Measurements from ENCODE around the gene IGFBP1. TPM values are rescaled to one million over a fixed set of nuclear protein-coding genes. Genes with fewer than 3 reads are reported as not detected.

Gene IGFBP1
- total and polyA plus RNA-seq, 8 donors, result 0.10 to 0.31 TPM; not detected in 6

DNA sequence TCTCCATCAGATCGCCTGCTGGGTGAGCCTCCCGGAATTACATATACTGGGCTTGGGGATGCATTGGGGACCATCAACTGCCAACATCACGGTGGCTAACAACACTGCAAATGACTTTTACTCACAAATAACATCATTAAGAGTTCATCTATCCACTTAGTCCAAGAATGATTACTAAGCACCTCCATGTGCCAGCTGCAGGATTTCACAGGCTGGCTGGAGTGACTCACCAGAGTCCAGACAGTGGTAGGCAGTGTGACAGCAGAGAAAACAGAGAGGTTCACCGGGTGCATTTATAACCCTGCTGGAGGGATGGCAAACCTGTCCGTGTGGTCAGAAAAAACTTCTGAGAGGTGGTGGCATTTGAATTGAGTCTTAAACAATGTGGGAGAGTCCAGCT lies 36.0 kb downstream of the IGFBP1 start:
- H3K27ac ChIP-seq, result no peak overlapping the region
- H3K9me3 ChIP-seq, result no peaks in the 10 kb centered on the region
- DNase-seq (no peak), ATAC-seq (peak; percentile 10)
- TF ChIP-seq, protein P1, sequence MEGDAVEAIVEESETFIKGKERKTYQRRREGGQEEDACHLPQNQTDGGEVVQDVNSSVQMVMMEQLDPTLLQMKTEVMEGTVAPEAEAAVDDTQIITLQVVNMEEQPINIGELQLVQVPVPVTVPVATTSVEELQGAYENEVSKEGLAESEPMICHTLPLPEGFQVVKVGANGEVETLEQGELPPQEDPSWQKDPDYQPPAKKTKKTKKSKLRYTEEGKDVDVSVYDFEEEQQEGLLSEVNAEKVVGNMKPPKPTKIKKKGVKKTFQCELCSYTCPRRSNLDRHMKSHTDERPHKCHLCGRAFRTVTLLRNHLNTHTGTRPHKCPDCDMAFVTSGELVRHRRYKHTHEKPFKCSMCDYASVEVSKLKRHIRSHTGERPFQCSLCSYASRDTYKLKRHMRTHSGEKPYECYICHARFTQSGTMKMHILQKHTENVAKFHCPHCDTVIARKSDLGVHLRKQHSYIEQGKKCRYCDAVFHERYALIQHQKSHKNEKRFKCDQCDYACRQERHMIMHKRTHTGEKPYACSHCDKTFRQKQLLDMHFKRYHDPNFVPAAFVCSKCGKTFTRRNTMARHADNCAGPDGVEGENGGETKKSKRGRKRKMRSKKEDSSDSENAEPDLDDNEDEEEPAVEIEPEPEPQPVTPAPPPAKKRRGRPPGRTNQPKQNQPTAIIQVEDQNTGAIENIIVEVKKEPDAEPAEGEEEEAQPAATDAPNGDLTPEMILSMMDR (IDR thresholded peaks at IDR 0.05), result no peak
- H3K4me3 ChIP-seq, result no peak overlapping the region
- peaks cover 8 to 32% of the 10 kb centered on the region in 2 donors for H3K4me1 ChIP-seq
- no peaks in the 10 kb centered on the region for H3K36me3 ChIP-seq
- intact Hi-C loops (cut with DNase I), result loop anchor here in 1 of 2 donors (10.0 kb wide), 1 partner anchor 431 kb away; no protein-coding TSS in a partner anchor
- H3K27me3 ChIP-seq, result peaks cover 25 to 54% of the 10 kb centered on the region in 2 donors

DNA sequence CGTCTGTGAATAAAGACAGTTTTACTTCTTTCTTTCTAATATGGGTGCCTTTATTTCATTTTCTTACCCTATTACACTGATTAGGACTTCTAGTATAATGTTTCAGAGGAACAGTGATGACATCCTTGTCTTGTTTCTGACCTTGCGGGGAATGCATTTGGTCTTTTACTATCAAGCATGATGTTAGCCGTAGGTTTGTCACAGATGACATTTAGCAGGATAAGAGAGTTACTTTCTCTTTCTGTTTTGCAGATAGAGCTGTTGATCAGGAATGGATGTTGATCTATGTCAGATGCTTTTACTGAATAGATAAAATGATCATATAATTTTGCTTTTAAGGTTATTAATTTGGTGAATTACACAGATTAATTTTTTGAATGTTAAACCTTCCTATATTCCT lies 39.4 kb downstream of the IGFBP1 start:
- ATAC-seq (no peak), DNase-seq (no peak)
- TF ChIP-seq, protein P1 (IDR thresholded peaks at IDR 0.05), result no peak
- H3K4me1 ChIP-seq, result peaks cover 2 to 8% of the 10 kb centered on the region in 2 donors
- intact Hi-C loops (cut with DNase I), result loop anchor here in 1 of 2 donors (10.0 kb wide), 1 partner anchor 427 kb away; no protein-coding TSS in a partner anchor
- peaks cover 0 to 20% of the 10 kb centered on the region in 2 donors for H3K27me3 ChIP-seq
- no peaks in the 10 kb centered on the region for H3K36me3 ChIP-seq
- H3K4me3 ChIP-seq, result no peak overlapping the region
- no peaks in the 10 kb centered on the region for H3K9me3 ChIP-seq
- no peak overlapping the region for H3K27ac ChIP-seq

DNA sequence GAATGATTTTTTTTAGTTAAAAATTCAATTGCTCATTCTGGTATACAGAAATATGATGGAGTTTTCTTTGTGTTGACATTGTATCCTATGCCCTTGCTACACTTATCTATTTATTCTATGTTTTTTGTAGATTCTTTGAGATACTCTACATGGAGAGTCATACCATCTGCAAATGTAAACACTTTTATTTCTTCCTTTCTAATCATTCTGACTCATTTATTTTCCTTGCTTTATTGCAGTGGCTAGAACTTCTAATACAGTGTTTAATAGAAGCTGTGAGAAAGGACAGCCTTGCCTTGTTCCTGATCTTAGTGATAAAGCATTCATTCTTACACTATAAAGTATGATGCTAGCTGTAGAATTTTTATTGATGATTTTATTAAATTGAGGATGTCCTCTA lies 42.7 kb downstream of the IGFBP1 start:
- intact Hi-C loops (cut with DNase I), result no loop called here
- Histone ChIP-seq H3K27ac (no peak overlapping the region), H3K4me3 (no peak overlapping the region), H3K36me3 (no peaks in the 10 kb centered on the region), H3K9me3 (no peaks in the 10 kb centered on the region), H3K27me3 (no peaks in the 10 kb centered on the region), H3K4me1 (no peaks in the 10 kb centered on the region)
- ATAC-seq (no peak), DNase-seq (no peak)
- TF ChIP-seq, protein P1 (IDR thresholded peaks at IDR 0.05), result no peak

DNA sequence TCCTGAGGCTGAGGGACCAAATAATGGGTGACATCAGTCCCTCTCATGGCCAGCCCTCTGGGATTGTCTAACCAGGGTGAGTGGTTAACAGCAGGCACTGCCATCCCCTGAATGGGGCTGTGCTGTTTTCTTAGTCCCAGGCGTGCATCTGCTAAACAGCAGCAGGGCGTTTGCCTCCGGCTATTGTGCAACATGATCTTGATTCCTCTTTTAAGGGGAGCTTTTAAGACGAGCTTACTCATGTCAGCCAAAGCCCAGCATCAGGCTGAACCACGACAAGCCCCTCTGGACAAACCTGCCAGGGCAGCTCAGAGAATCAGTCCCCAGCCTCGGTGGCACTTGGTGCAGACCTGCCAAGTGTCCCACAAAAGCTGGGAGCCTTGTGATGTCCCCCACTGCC lies 49.0 kb downstream of the IGFBP1 start:
- Histone ChIP-seq H3K4me1 (no peaks in the 10 kb centered on the region), H3K27me3 (no peaks in the 10 kb centered on the region), H3K9me3 (no peaks in the 10 kb centered on the region), H3K4me3 (no peak overlapping the region), H3K36me3 (no peaks in the 10 kb centered on the region), H3K27ac (no peak overlapping the region)
- no peak for ATAC-seq
- TF ChIP-seq, protein P1 (IDR thresholded peaks at IDR 0.05), result no peak
- intact Hi-C loops (cut with DNase I), result no loop called here
- DNase-seq, result no peak

DNA sequence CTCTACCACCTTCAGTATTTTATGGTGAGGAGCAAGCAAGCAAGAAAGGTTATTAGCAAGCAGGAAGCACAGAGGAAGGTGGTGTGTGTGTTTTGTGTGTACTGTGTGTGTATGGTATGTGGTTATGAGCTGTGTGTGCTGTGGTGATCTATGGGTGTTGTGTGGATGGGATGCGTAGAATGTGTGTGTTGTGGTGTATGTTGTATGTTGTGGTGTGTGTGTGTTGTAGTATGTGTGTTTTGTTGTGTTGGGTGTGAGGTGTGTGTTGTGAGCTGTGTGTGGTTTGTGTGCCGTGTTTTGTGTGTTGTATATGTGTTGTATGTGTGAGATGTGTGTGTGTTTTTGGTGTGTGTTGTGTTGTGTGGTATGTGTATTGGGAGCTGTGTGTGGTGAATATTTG lies 49.6 kb downstream of the IGFBP1 start:
- Histone ChIP-seq H3K36me3 (no peaks in the 10 kb centered on the region), H3K4me1 (no peaks in the 10 kb centered on the region), H3K27me3 (no peaks in the 10 kb centered on the region), H3K4me3 (no peak overlapping the region), H3K9me3 (no peaks in the 10 kb centered on the region), H3K27ac (no peak overlapping the region)
- TF ChIP-seq, protein P1 (IDR thresholded peaks at IDR 0.05), result no peak
- DNase-seq, result no peak
- no peak for ATAC-seq
- intact Hi-C loops (cut with DNase I), result no loop called here

Measured in left lung (tissue), 10 donors.